GM18951 (cell line): ENCODE measurements around the gene LYSMD3.
"Not testable (repeated sequence)": the region's sequence is repeated elsewhere in the genome, so short reads cannot be mapped to it uniquely, and the experiment has no call there.

ENCODE experiments used
- POLR2A ChIP-seq: IDR thresholded peaks from 4 replicates; pipeline ENCODE4 v1.6.1; 2011; ENCODE audit warnings: mild to moderate bottlenecking; ENCODE audit not compliant: insufficient read length, insufficient read depth; ENCODE audit errors: extremely low read depth
- in situ Hi-C: fragments of 300-500 bp; cut with MboI; formaldehyde crosslinking; loops from one replicate; pipeline ENCODE4 v1.12.0; 2022; ENCODE audit warnings: low sequenced_read_pairs, mixed read lengths, inconsistent platforms; ENCODE audit not compliant: unreplicated experiment

Gene LYSMD3

DNA sequence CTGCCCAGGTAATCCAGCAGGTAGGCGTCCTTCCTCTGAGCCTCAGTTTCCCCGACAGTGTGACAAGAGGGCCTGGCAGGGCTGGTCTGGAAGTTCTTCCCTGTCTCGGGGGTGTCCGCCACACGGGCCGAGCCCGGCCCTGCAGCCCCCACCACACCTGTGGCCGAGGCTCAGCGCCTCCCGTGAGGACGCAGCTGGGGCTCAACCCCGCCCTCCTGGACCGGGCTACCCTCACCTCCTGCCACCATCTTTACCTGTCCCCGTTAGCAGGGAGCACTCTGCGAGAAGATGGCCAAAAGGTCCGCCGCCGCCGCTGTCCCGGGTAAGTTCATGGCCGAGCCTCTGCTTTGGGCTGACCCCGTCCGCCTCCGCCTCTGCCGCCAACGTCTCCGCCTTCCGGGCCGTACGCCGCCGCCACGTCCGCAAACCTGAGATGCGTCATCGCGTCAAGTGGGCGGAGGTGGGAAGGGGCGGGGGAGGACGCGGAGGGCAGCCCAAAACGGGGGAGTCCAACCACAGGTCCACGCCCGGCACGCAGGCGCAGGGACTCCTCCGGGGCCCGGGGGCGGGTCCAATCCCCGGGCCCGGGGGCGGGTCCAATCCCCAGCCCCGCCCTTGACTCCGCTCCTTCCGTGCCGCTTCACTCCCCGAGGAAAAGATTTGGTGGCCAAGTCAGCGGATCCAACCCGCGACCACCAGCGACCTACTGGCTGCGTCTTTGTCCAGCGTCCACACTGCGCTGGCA, at the start of gene LYSMD3:
Gene LYSMD3, minus strand, starts transcription at position 391 of the 745 bp plus-strand sequence. CDS start 4,295 bp downstream, outside the sequence.
- in situ Hi-C loops = no loop called here
- peak; percentile 91 for TF ChIP-seq POLR2A

DNA sequence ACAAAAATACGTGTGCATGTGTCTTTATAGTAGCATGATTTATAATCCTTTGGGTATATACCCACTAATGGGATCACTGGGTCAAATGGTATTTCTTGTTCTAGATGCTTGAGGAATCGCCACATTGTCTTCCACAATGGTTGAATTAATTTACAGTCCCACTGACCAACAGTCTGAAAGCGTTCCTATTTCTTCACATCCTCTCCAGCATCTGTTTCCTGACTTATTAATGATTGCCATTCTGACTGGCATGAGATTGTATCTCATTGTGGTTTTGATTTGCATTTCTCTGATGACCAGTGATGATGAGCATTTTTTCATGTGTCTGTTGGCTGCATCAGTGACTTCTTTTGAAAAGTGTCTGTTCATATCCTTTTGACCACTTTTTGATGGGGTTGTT, 47.2 kb upstream of the LYSMD3 start:
- in situ Hi-C loops = not testable (repeated sequence)

DNA sequence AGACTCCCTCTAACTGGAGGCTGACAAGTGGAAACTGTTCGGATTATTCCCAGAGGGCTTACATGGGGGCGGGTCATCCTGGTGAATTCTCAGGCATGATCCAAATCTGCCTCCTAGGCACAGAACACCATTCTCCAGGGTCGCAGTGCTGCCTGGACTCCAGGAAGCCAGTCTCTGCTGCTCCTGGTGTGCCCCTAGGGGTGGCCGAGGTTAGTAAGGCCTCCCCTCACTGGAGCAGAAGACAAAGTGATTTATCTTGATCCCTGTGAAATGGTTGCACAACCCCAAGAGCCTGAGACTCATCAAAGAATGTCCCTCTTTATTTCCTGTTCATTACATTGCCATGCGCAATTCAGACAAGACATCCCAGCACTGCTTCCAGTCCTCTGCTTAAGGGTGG, 46.3 kb upstream of the LYSMD3 start:
- no peak for TF ChIP-seq POLR2A
- in situ Hi-C loops = no loop called here

DNA sequence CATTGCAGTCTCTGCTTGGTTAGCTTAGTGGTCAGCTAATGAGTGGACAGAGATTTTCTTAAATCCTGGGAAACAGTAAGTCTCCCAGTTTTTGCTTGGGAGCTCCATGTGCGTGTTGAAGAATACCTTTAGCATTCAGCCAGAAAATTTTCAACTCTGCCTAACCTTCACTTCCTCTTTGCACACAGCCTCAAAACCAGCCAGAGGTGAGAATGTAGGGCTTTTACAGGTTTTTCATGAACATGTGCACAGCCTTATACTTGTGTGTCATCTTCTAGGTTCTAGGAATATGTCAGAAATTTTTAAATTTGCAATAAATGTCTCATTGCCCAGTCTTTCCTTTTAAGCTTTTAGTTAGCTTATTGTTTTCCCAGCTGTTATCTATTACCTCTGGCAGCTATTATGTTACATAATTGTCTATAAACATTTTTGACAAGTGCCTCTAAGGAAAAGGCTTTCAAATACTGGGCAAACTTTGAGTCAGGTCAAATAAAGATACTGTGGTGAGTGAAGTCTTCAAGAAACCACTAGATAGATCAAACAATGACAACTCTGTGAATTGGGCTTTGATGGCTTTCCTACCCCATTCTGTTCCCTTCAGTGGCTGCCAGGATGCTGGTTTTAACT, 41.9 kb upstream of the LYSMD3 start:
- in situ Hi-C loops = no loop called here
- TF ChIP-seq POLR2A = no peak

DNA sequence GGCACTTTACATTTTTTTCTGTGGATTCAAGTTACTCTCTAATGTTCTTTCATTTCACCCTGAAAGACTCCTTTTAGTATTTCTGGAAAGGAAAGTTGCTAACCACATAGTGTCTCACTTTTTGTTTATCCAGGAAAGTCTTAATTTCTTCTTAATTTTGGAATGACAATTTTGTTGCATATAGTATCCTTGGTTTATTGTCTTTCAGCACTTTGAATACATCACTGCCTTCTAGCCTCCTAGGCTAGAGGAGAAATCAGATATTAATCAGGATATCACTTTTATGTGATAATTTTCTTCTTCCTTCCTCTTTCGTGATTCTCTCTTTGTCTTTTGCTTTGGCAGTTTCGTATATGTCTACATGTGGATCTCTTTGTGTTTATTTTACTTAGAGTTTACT, 40.6 kb upstream of the LYSMD3 start:
- no peak for TF ChIP-seq POLR2A
- in situ Hi-C loops = no loop called here

DNA sequence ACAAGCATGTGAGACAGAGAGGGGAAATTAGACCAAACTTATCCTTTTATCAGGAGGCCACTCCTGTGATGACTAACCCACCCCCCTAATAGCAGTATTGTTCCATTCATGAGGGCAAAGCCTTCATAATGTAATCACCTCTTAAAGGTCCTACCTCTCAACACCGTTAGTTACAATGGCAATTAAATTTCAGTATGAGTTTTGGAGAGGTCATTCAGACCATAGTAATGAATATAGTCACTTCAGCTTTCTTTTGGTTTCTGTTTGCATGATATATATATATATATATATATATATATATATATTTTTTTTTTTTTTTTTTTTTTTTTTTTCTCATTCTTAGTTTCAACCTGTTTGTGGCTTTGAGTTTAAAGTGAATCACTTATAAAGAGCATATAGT, 39.7 kb upstream of the LYSMD3 start:
- in situ Hi-C loops = no loop called here
- TF ChIP-seq POLR2A = no peak

DNA sequence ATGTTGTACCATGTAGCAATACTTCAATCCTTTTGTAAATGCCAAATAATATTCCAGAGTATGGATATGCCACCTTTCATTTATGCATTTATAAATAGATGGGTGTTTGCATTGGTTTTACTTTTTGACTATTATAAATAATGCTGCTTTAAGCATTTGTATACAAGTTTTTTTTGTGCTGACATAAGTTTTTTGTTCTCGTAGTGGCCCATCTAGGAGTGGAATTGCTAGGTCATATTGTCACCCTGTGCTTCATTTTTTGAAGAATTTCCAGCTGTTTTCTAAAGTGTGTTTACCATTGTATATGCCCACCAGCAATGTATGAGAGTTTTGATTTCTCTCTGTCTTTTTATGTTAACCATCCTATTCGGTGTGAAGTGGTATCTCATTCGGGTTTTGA, 36.1 kb upstream of the LYSMD3 start:
- in situ Hi-C loops = no loop called here

DNA sequence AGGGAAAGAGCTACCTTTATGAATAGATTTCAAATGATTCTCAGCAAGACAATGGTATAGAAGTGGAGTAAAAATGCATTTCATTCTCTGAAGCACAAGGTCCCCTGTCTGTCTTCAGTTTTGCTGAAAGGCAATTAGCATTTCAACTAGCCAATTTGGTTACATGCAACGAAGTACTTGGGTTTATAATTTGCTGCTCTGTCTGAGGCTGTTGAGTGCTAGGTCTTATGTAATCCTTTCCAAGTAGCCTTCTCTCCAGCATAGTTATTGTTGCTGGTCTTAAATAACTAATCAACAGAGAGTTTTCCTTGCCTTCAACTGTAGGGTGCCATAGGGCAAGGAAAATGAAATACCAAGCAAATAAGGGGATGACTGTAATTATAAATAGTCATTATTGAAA, 33.7 kb upstream of the LYSMD3 start:
- no peak for TF ChIP-seq POLR2A
- in situ Hi-C loops = no loop called here

More for the DNA sequence above, 36.1 kb upstream of the LYSMD3 start:
- no peak for TF ChIP-seq POLR2A

DNA sequence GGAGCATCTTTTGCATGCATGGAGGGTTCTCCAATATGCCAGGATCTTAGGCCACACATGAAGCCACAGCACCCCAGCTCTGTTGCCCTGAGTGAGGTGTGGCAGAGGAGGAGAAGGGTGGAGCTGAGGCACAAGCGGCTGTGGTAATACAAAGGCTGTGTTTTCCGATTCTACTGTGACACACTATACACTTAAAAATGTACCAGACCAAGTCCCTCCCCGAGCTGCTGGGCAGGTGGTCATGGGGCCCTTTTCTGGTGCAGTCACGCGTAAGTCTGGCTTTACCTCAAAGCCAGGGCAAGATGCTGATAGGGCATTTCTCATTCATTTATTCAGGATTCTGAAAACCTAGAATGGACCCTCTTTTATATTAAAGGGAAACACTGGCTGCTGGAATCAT, 33.0 kb upstream of the LYSMD3 start:
- in situ Hi-C loops = no loop called here
- no peak for TF ChIP-seq POLR2A

DNA sequence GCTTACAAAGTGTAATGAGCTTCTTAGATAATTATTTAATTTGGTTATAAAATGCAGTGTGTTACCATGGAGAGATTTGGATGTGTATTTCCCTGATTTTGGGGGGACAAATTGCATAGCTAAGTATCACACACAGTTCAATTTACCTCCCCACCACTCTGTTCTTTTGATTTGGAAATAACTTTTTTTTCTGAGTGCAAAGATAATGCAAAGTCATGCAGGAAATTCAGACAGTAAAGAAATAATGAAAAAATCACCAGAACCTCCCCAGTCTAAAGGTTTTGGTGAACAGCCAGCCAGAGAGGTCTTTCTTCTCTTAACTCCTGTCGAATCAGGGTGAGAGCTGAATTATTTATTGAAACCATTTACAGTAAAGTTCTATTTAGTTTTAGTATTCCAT, 32.4 kb upstream of the LYSMD3 start:
- TF ChIP-seq POLR2A = no peak
- in situ Hi-C loops = no loop called here

DNA sequence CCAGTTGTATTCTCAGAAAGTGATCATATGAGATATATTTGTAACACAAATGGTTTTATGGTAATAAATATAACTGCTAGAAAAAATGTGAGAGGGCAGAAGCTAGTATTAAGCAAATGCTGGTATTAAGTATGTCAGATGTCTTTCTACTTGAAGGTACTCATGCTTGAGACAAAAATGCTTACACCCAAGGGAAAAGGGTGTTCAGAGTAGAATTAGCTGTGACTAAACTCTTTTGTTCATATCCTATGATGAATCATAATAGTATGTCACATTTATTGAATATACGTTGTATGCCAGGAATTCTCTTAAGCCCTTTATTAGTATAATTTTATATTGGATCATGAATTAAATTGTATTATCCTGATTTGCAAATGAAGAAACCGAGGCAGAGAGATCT, 31.4 kb upstream of the LYSMD3 start:
- in situ Hi-C loops = no loop called here
- no peak for TF ChIP-seq POLR2A

DNA sequence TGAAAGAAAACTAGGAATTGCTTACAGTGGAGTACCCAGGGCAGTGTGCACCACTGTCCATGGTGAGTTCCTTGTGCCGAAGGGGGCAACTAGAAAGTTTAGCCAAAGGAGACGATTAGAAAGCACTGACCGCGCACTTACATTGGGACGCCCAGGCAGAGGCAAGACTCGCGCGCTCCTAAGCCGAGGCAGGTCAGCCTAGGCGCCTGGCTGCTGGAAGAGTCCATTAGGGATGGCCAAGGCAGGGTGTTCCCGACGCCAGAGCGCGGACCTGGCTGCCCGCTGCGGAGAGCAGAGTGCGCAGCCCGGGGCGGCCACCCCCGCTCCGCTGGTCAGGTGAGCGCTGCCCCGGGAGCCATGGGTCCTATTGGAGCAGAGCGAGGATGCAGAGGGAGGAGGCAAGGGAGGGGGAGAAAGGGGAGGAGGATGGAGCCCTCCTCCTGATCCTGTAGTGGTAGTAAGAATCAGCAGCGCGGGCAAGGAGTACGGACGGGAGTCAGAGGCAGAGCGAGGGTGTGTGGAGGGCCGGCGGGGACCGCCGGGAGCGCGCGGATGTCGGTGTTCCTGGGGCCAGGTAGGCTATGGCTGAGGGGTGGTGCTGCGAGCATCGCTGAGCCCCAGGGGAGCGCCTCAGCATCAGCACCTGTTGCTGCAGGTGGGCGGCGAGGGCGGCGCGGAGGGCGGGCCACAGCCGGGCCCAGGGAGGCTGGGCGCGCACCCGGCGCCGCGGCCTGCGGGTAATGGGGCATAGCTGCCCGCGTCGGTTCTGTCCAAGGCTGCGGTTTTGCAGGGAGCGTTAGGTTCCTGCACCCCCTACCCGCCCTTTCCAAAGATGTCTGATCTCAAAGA, 29.2 kb upstream of the LYSMD3 start, which contains the start of gene ADGRV1:
Gene ADGRV1, plus strand, starts transcription at position 454 of the 849 bp plus-strand sequence. Its CDS starts 99 bp downstream, at position 553.
- no peak for TF ChIP-seq POLR2A
- in situ Hi-C loops = no loop called here

DNA sequence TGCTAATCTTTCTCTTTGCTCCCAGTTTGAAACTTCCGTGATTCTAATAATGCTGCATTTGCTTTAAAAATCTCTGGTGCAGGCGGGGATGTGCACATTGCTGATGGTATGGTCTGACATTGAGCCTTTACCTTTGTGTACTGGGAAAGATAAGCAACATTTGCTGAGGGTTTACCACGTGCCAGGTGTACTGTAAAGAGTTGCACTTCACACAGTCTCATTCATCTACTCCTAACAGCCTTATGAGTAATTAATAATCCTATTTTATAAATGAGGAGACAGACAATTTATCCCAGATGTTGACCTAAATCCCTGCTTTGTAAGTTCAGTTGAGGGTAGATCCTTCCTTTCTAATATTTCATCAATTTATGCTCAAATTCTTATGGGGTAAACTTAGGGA, 28.5 kb upstream of the LYSMD3 start:
- no peak for TF ChIP-seq POLR2A
- in situ Hi-C loops = no loop called here
